SKM-1 treated with dmso at 0.1 percent for 144 hours (cell line): ENCODE data around the gene ZNF318.

Experiments used
- DNase-seq: peaks from one replicate; lab custom pipeline; 2025; ENCODE audit not compliant: unreplicated experiment; lab: John Stamatoyannopoulos, UW

ZNF318 gene

GRCh38 chr6:43286980-43287716 is 82.3 kb downstream of the ZNF318 start:
- no peak for DNase-seq

- no peak for DNase-seq
Observed at GRCh38 chr6:43286456-43286979, 82.9 kb downstream of the ZNF318 start.
